ENCODE data around the gene PRKD1.
A peak's percentile ranks its signal among the peaks of the same experiment; 100 is the strongest.
"Not testable (repeated sequence)": the region's sequence is repeated elsewhere in the genome, so short reads cannot be mapped to it uniquely, and the experiment has no call there.

PRKD1 gene

GRCh38 chr14:29900609-29901350, 26.9 kb downstream of the PRKD1 start:
- no peak for DNase-seq

- DNase-seq: no peak
These were observed 29.2 kb downstream of the PRKD1 start for GRCh38 chr14:29898470-29898869.

- no peak for DNase-seq
These were observed 30.5 kb downstream of the PRKD1 start for GRCh38 chr14:29897181-29897580.

- DNase-seq: peak; percentile 31
These were observed 31.3 kb downstream of the PRKD1 start for GRCh38 chr14:29896354-29896821.

- peak; percentile 51 for DNase-seq
These were observed 32.0 kb downstream of the PRKD1 start for GRCh38 chr14:29895591-29896083.

- no peak for DNase-seq
These were observed 33.7 kb downstream of the PRKD1 start for GRCh38 chr14:29893989-29894388.

GRCh38 chr14:29892327-29892726, 35.3 kb downstream of the PRKD1 start:
- DNase-seq: no peak

GRCh38 chr14:29885988-29886387, 41.7 kb downstream of the PRKD1 start:
- DNase-seq: no peak

- peak; percentile 68 for DNase-seq
These were observed 59.6 kb downstream of the PRKD1 start for GRCh38 chr14:29868000-29868399.

GRCh38 chr14:29865299-29865698, 62.3 kb downstream of the PRKD1 start:
- peak; percentile 88 for DNase-seq

GRCh38 chr14:29861996-29862395, 65.7 kb downstream of the PRKD1 start:
- DNase-seq: no peak

- DNase-seq: no peak
These were observed 69.3 kb downstream of the PRKD1 start for GRCh38 chr14:29858299-29858698.

- no peak for DNase-seq
These were observed 70.1 kb downstream of the PRKD1 start for GRCh38 chr14:29857551-29857950.

GRCh38 chr14:29856516-29856915, 71.1 kb downstream of the PRKD1 start:
- no peak for DNase-seq

- DNase-seq: not testable (repeated sequence)
These were observed 74.0 kb downstream of the PRKD1 start for GRCh38 chr14:29853691-29854090.

- DNase-seq: no peak
These were observed 74.4 kb downstream of the PRKD1 start for GRCh38 chr14:29853272-29853671.

- no peak for DNase-seq
These were observed 76.2 kb downstream of the PRKD1 start for GRCh38 chr14:29851397-29851796.

- no peak for DNase-seq
These were observed 80.6 kb downstream of the PRKD1 start for GRCh38 chr14:29847056-29847380.

GRCh38 chr14:29846339-29847055, 81.2 kb downstream of the PRKD1 start:
- DNase-seq: peak; percentile 86

- no peak for DNase-seq
These were observed 83.7 kb downstream of the PRKD1 start for GRCh38 chr14:29843981-29844380.

GRCh38 chr14:29842228-29842627, 85.4 kb downstream of the PRKD1 start:
- DNase-seq: no peak

- not testable (repeated sequence) for DNase-seq
These were observed 87.2 kb downstream of the PRKD1 start for GRCh38 chr14:29840369-29840892.

GRCh38 chr14:29839691-29840090, 88.0 kb downstream of the PRKD1 start:
- not testable (repeated sequence) for DNase-seq

GRCh38 chr14:29838752-29839151, 88.9 kb downstream of the PRKD1 start:
- no peak for DNase-seq

Measured in DMS79 treated with DMSO at 0.1 percent for 48 hours (cell line).